CD4-positive, alpha-beta T cell treated with Interleukin-17A for 4 hours (primary cell): ENCODE results near the gene SPATA4.
"Not testable (repeated sequence)": the region's sequence is repeated elsewhere in the genome, so short reads cannot be mapped to it uniquely, and the experiment has no call there.

Experiments
- DNase-seq: peaks from one replicate; pipeline ENCODE4 v3.0.0-alpha.2; 2020; ENCODE audit warnings: mixed read lengths

The SPATA4 gene

DNA sequence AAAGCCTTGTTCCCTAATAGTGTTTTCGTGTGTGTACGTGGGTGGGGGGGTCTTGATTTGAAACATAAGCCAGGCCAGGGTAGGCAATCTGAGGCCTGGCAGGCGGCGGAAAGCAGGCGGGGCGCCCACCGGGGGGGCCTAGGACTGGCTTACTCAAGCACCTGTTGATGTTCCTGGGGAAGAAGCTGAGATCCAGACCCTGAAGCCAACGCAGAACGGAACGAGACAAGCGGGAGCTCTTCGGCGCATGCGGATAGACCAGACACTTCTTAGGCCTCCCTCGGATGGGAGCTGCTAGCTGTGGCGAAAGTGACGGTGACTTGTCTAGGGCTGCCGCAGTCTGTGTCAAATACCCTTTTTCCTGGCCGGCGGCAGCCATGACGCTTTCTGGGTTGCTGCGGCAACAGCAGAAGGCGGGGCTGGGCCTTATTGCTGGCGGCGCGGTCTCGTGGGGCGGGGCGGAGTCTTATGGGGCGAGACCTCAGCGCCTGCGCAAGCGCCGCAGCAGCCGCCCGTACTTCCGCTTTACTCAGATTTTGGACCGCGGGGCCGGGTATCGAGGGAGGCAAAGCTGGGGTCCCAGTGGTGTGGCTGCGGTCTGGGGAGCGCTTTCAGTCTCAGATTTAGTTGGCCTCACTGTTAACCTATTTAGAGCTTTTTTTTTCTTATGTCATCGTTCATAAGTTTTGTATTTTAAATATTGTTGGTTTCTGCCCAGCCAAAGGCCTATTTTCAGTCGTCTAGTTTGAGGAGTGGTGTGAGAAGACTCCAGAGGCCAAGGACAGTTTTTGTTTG lies at the start of gene SPATA4:
Gene SPATA4, minus strand, starts transcription at position 402 of the 795 bp plus-strand sequence. Its CDS starts 23 bp downstream, at position 379.
- DNase-seq: peak; percentile 95

DNA sequence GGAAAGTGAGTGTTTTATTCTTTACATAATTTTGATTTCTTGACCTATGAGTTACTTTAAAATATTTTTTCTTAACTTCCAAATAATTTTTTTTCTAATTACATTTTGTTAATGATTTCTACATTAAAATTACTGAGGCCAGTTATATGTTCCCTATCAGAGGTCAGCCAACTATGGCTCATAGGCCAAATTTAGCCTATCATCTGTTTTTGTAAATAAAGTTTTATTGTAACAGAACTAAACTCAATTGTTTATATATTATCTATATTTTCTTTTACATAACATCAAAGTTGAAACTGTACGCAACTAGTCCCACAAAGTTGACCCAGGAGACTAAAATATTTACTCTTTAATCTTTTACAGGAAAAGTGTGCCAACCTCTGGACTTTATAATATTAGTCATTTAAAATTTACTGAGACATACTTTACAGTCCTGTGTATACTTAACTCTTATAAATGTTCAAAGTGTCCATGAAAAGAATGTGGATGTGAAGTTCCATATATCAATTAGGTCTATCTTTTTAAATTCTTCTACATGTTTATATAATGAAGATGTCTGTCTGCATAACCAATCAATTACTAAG lies 47.5 kb upstream of the SPATA4 start:
- DNase-seq: no peak

GRCh38 chr4:176241703-176242102 lies 46.3 kb upstream of the SPATA4 start:
- no peak for DNase-seq

DNA sequence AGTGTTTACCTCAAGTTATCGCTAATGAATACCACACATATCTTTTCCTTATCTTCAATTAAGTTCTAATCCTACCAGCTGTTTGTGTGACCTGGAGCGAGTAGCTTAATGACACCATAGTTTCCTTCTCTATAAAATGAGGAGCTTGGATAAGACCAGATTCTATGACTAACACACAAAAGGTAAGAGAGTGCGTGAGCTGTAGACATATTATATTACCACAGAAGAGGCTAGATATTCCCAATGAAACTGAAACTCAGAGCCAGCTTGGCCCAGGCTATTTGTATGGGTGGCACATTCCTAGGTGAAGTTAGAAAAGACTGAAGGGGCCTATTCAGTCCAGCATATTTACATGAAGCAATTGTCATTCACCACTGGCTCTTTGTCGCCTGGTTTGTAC lies 43.4 kb upstream of the SPATA4 start:
- no peak for DNase-seq

DNA sequence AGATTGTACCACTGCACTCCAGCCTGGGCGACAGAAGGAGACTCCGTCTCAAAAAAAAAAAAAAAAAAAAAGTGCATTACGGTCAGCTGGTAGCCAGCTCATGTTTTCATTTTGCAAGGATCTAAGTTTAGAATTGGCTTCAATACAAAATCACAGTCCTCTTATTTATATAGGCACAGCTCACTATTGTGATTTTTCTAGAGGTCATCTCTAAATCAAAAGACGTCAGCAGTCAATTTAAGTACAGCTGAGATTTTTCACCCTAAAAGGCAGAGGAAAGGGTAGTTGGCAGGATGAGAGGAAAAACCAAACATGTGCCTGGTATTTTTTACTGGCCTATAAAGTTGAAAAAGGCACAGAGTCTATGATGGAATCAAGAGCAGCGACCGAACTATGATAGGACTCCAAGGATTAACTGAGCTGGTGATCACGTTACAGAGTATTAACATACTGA lies 42.8 kb upstream of the SPATA4 start:
- no peak for DNase-seq

- no peak for DNase-seq
These were observed 41.6 kb upstream of the SPATA4 start for GRCh38 chr4:176236946-176237345.

DNA sequence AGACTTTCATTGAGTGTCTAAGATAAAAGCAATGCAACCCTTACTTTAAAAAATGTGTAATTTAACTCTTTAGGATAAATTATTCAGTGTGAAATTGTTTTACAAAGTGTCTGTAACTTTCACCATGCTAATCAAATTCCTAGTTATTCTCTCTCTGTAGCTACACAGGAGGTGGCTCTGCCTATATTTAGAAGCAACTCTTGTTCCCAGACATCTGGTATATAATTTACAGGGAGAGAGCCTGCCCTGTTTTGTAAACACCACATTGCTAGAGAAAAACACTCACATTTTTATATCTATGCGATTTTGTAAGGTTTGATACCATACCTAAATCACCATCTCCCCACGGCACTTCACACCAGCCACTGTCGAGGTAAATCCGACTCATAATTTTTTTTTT lies 35.5 kb upstream of the SPATA4 start:
- DNase-seq: no peak

DNA sequence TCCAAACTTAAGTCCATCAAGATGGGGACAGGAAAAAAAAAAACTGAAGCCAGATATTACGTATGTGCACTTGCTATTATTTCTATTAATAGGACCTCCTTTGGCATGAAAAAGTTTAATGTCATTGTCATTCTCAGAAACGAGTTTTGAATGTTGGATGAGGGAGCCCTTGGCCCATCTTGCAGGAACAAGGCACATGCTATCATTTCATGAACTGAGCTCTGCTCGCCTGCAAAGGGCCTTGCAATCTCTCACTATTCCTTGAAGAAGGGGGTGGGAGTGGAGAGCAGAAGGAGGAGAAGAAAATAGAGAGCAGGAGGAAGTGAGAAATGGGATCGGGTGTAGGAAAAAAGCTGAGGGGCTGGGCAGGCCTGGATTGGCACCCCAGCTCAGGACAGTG lies 34.3 kb upstream of the SPATA4 start:
- DNase-seq: no peak

DNA sequence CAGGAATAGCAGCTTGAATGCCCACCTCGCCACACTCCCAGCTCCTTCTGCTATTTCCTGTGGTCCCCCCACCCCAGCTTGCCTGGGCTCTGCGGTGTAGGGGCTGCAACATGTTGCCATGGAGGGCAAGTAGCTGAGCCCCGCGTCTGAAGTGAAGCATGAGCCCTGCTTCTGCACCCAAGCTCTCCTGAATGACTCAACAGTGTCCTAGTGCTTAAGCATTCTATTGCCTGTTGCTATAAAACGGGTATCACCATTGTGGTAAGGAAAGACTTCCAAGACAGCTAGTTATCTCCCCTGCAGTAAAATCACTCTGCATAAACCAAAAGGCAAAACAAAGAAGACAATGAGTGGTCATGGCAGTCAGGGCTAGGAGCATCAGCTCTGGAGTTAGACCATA lies 31.4 kb upstream of the SPATA4 start:
- DNase-seq: no peak

DNA sequence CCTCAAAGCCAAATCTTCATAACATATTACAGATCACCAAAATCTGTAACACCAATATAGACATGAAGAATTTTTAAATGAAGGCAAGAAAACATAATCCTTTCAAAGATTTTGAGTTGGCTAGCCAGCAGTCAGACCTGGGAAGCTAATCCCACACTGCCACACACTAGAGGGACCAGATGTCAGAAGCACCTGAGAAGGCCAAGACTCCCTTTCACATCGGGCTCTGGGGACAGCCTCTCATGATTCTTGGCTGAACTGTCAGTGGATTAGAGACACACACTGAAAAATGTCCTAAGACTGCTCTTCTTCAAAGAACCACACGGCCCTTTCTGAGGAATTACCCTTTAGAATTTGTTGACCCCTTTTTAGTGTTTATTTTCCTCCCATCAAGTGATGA lies 28.2 kb upstream of the SPATA4 start:
- DNase-seq: no peak

DNA sequence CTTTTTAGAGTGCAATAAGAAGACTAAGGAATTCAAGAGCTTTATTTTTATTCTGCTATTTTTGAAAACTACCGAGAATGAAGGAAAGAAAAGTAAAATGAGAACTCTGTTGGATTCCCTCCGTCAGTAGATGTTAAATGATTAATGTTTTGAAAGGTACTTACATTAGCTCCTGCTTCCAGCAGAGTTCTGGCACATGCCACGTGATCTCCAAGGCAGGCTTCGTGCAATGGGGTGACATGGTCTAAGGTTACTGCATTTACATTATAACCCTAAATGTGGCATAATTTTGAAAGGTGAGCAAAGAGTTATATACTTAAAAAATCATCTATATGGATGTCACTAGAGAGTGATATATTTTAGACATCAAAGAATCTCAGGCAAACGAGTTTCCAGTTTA lies 26.8 kb upstream of the SPATA4 start:
- no peak for DNase-seq

GRCh38 chr4:176217510-176217909 lies 22.1 kb upstream of the SPATA4 start:
- DNase-seq: no peak

GRCh38 chr4:176212351-176212750 lies 17.0 kb upstream of the SPATA4 start:
- not testable (repeated sequence) for DNase-seq

DNA sequence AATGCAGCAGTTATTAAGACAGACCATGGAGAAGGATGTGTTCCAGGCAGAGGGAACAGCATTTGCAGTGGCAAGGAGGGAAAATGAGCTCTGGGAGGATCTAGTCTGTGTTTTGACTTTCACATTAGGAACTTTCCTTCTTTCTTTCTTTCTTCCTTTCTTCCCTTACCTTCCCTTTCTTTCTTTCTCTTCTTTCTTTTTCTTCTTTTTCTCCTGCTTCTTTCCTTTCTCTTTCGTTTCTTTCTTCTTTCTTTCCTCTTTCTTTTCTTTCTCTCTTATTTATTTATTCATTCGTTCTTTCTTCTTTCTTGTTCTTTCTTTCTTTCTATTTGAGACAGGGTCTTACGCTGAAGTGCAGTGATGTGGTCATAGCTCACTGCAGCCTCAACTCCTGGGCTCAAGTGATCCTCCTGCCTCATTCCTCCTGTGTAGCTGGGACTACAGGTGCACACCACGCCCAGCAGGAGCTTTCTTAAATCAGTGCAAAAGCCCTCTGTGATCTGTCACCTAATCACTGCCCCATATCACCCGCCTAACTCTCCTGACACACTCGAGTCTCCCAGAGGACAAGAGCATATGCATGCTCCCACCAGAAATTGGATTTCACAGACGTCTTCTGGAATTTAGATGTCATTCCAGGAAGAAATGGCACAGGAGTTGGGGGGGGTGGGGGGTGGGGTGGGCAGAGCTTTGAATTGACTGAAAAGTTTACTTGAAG lies 15.4 kb upstream of the SPATA4 start:
- no peak for DNase-seq

DNA sequence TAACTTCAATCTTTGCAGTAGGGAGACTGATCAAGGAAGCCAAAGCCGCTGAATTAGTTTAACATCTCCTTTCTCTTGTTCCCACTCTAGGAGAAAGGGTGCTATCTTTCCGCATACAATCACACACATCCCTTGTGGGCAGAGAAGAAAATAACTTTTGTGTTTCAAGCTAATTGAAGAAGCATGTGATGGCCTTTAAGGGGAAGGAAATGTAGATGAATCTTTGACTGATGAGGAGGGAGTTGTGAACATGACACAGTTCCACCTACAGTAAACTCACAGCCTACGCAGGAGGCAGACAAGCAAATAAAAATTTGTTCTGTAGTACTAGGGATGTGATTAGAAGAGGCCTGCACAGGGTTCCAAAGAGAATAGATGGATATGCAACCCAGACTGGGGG lies 14.7 kb upstream of the SPATA4 start:
- no peak for DNase-seq

DNA sequence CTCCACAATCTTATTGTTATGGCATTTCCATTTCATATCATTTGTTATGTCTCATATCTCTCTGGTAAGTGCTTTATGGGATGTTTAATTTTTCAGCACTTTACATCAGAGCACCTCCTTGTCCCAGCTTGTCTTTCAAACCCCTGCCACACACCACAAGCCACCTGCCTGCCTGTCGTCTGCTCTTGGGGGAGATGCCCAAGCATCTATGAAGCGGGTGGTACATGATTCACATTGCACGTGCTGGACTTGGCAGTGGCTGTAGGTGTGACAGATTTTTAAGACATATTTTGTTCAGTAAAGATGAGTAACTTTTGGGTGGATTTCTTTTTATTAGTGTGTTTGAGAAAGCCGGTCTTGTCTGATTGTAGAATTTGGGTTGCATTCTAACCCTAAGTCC lies 14.2 kb upstream of the SPATA4 start:
- no peak for DNase-seq

DNA sequence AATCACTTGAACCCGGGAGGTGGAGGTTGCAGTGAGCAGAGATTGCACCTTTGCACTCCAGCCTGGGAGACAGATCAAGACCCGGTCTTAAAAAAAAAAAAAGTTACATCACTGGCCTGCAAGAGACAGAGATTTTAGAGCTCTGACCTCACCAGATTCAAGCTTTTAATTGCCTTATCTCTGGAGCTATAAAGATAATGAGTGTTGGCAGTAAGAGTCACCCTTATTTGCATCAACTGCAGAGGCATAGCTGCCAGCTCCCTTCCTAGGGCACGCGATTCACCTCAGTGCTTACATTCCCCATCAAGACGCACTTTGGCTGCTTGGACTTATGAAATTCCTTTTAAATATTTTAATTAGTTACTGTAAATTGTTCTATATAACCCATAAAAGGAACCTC lies 12.5 kb upstream of the SPATA4 start:
- no peak for DNase-seq

DNA sequence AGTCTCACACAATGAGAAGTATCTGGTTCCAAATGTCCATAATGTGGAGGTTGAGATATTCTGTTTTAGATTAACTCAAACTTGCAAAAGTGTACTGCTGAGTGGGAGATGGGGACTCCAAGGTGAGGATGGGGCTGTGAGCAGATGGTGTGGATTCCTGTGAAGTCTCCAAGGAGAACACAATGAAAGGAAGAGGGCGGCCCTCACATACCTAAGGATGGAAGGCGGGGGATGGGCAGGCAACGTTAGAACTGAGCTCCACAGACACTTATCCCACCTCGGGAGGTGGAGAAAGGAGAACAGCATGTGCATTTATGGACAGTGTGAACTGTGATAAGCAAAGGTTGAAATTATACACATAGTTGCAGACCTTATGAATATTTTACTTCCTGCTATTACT lies 9.9 kb upstream of the SPATA4 start:
- DNase-seq: no peak

DNA sequence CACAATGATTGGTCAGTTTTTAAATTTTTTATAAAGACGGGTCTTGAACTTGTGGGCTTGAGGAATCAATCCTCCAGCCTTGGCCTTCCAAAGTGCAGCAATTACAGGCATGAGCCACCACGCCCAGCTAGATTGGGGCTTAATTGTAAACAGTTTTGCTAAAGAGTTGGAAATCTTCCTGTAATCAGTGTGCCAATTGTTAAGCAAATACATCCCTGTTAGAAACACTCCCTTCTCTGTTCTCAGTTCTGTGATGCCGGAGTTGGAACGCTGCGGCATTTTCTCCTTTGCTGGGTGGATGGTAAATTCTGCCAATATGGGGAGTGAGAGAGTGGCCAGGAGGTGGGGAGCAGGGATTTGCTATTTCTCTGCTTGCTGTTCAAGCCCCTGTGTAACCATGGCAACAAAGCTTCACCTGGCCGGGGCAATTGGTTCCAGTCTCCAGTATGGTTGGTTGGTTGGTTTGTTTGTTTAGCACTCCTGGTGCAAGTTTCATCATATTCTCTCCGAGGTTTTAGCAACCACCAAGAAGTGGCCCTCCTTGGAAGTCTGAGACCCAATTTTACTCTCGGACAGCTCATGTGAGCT lies 3.0 kb upstream of the SPATA4 start:
- DNase-seq: no peak

DNA sequence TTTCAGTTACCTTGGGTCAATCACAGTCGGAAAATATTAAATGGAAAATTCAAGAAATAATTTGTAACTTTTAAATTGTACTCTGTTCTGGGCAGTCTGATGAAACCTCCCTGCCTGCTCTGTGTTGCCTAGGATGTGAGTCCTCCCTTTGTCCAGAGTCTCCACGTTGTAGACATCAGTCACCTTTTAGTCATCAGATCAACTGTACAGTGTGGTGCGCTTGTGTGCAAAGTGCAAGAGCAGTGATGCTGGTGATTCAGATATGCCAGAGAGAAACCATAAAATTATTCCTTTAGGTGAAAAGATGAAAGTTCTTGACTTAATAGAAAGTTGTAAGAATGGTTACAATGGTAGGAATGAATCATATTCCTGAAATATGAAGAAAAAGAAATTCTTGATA lies 1.4 kb downstream of the SPATA4 start:
- no peak for DNase-seq

DNA sequence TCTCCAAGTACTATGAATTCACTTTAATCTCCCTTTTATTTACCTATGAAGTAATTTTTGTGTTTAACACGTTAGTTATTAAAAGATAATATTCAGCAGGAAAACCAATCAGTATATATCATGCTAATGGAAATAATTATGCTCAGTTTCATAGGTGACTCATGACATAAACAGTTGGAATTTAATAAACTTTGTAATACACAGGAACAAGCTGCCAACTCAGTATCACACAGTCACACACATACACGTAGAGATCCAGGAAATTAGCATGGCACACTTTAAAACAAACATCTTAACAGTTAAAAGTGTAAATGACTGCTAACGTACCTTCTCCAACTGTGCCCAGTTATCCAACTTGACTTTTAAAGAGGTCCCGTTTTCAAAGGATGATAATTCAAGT lies 2.3 kb downstream of the SPATA4 start:
- DNase-seq: no peak

DNA sequence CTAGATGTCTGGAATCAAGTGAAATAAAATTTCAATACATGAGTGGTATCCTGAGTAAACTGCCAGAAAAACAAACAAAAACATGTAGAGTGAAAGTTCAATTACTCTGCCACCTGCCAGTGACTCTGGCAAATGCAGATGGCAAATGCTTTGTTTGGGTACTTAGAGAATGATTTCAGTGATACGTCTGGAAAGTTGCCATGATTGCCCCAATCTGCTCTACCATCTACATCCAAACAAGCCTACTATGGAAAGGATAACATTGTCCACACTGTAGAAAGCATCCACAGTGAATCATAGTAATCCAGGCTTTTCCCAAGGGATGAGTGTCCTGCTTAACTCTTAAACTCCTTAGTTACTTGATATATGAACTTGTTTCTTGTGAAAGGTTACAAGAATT lies 3.4 kb downstream of the SPATA4 start:
- no peak for DNase-seq

GRCh38 chr4:176189891-176190795 lies 5.2 kb downstream of the SPATA4 start:
- DNase-seq: no peak
